HCT116 (cell line): ENCODE results near the gene AZGP1. TPM values are rescaled to one million over a fixed set of nuclear protein-coding genes. Genes with fewer than 3 reads are reported as not detected.

Experiments used
- CTCF ChIP-seq, 3 experiments: fragments of 200-600 bp in 1 of 3; sonication (generic) in 1 of 3; IDR thresholded peaks in 2 of 3; conservative IDR thresholded peaks in 1 of 3; 2 replicates each; pipeline ENCODE4 v1.5.1; 2012 to 2017; ENCODE audit warnings: low read depth in 2 of 3, low read length in 2 of 3, antibody characterized with exemption in 1 of 3, borderline replicate concordance in 1 of 3, control low read depth in 1 of 3, mild to moderate bottlenecking in 1 of 3, mixed read lengths in 1 of 3, mixed run types in 1 of 3, moderate library complexity in 1 of 3; ENCODE audit not compliant: insufficient read depth in 1 of 3
- ELF1 ChIP-seq: IDR thresholded peaks from 2 replicates; pipeline ENCODE4 v1.6.1; 2012; ENCODE audit warnings: low read depth, borderline replicate concordance
- FOSL1 ChIP-seq: IDR thresholded peaks from 2 replicates; pipeline ENCODE4 v1.6.1; 2012; ENCODE audit warnings: low read depth
- YY1 ChIP-seq: IDR thresholded peaks from 2 replicates; pipeline ENCODE4 v1.6.1; 2011; ENCODE audit warnings: low read length, low read depth, moderate library complexity, mild to moderate bottlenecking; ENCODE audit not compliant: insufficient replicate concordance; ENCODE audit errors: extremely low read depth
- total RNA-seq: library from RNA; stranded (reverse); gene quantifications from one replicate; pipeline ENCODE4 v1.2.1, GENCODE V29; 2021; ENCODE audit not compliant: unreplicated experiment

The AZGP1 gene
- total RNA-seq, 1 experiment from 2014 or later, result 1.1 TPM

- TF ChIP-seq CTCF (IDR thresholded peaks at IDR 0.05 in 2 of 3, conservative IDR thresholded peaks at IDR 0.05 in 1 of 3; ENCODE audit: borderline replicate concordance in 1 of 3, insufficient read depth in 1 of 3, low read depth in 2 of 3, low read length in 2 of 3) (no peak; a peak in 1 of 6 replicates), ELF1 (peak; percentile 80), YY1 (peak; percentile 47), FOSL1 (no peak)
- TF ChIP-seq, all 23 proteins: peak for 11
Observed at GRCh38 chr7:99918959-99919813, 56.6 kb downstream of the AZGP1 start, which contains the start of gene TRIM4 (continued).

Other genes with a start within 250 kb of the AZGP1 start
- not detected for gene CYP3A7, start 240.8 kb downstream of the AZGP1 start, total RNA-seq
- gene CYP3A4, start 191.8 kb downstream of the AZGP1 start, total RNA-seq, result 0.25 TPM
- not detected for gene CYP3A43, start 148.0 kb downstream of the AZGP1 start, total RNA-seq
- gene OR2AE1, start 99.0 kb downstream of the AZGP1 start, total RNA-seq, result not detected
- 25.1 TPM for gene TRIM4, start 56.5 kb downstream of the AZGP1 start, total RNA-seq
- gene GJC3, start 46.4 kb downstream of the AZGP1 start, total RNA-seq, result 0.76 TPM
- gene ZKSCAN1, start 39.6 kb upstream of the AZGP1 start, total RNA-seq, result 61.2 TPM
- 10.3 TPM for gene ZSCAN21, start 73.7 kb upstream of the AZGP1 start, total RNA-seq
- gene ZNF3, start 105.7 kb upstream of the AZGP1 start, total RNA-seq, result 28.2 TPM
- 126 TPM for gene COPS6, start 112.9 kb upstream of the AZGP1 start, total RNA-seq
- 387 TPM for gene MCM7, start 125.4 kb upstream of the AZGP1 start, total RNA-seq
- gene AP4M1, start 125.6 kb upstream of the AZGP1 start, total RNA-seq, result 20.0 TPM
- gene TAF6, start 143.3 kb upstream of the AZGP1 start, total RNA-seq, result 67.4 TPM
- gene CNPY4, start 143.6 kb upstream of the AZGP1 start, total RNA-seq, result 2.6 TPM
- 2.0 TPM for gene MBLAC1, start 150.9 kb upstream of the AZGP1 start, total RNA-seq
- gene LAMTOR4, start 172.9 kb upstream of the AZGP1 start, total RNA-seq, result 152 TPM
- 23.2 TPM for gene TRAPPC14, start 182.7 kb upstream of the AZGP1 start, total RNA-seq
- gene GAL3ST4, start 192.6 kb upstream of the AZGP1 start, total RNA-seq, result 3.3 TPM
- gene GPC2, start 201.3 kb upstream of the AZGP1 start, total RNA-seq, result 17.9 TPM
- 1.2 TPM for gene STAG3, start 201.9 kb upstream of the AZGP1 start, total RNA-seq
- gene PVRIG, start 243.9 kb upstream of the AZGP1 start, total RNA-seq, result 0.30 TPM